ENCODE results near the gene ENO1. TPM values are rescaled to one million over a fixed set of nuclear protein-coding genes. Genes with fewer than 3 reads are reported as not detected.
"Not testable (repeated sequence)": the region's sequence is repeated elsewhere in the genome, so short reads cannot be mapped to it uniquely, and the experiment has no call there.

ENO1 gene
- total and polyA plus RNA-seq, 9 of the 15 experiments (the other 6 are each of a cell fraction or from before 2014, with no cell fraction given), result 2,249 to 7,472 (median 2,868) TPM

- peak overlapping the region; percentile 24; the same call in 1 of the 3 replicates for H3K27ac ChIP-seq (ENCODE audit: extremely low read depth, low read depth, low read length)
- H3K4me2 ChIP-seq (ENCODE audit: insufficient read depth, low read length); CTCF ChIA-PET (ENCODE audit: low intra/inter-chr PET ratio); in situ Hi-C loops (cut with MboI); DNase-seq (ENCODE audit: extremely low read depth in 1 of 4, low spot score in 3 of 4); H2AFZ ChIP-seq (ENCODE audit: low read depth, low read length); ATAC-seq; H3K9me1 ChIP-seq (ENCODE audit: control insufficient read depth, insufficient read depth, low read length); H3K36me3 ChIP-seq (ENCODE audit: control insufficient read depth, insufficient read depth, low read length); H3K9ac ChIP-seq (ENCODE audit: insufficient read depth in 1 of 2, low read depth in 2 of 2, low read length in 2 of 2); H3K4me3 ChIP-seq; H3K79me2 ChIP-seq (ENCODE audit: control insufficient read depth, insufficient read depth, low read length); H4K20me1 ChIP-seq (replicated peaks; ENCODE audit: control insufficient read depth, insufficient read depth, low read length); FAIRE-seq; H3K9me3 ChIP-seq (replicated peaks; ENCODE audit: control insufficient read depth, insufficient read depth, low read depth, low read length); BruUV-seq (replicated peaks); H3K27me3 ChIP-seq (ENCODE audit: control insufficient read depth in 2 of 2, insufficient read depth in 2 of 2, low read length in 2 of 2): not testable (repeated sequence)
- 26% methylated on average over 4 of the region's 4 CpGs for WGBS (ENCODE audit: insufficient coverage, low coverage, missing lambda C conversion rate)
- H3K4me1 ChIP-seq (replicated peaks in 1 of 2; ENCODE audit: control insufficient read depth in 2 of 2, insufficient read depth in 2 of 2, low read length in 2 of 2), result peaks cover 9 to 16% of the 10 kb centered on the region in 2 experiments
- intact Hi-C loops (cut with micrococcal nuclease), result loop anchor here (2.0 to 10.0 kb wide), 2 partner anchors 20 to 46 kb away; no protein-coding TSS in a partner anchor
- TF ChIP-seq, protein P1, sequence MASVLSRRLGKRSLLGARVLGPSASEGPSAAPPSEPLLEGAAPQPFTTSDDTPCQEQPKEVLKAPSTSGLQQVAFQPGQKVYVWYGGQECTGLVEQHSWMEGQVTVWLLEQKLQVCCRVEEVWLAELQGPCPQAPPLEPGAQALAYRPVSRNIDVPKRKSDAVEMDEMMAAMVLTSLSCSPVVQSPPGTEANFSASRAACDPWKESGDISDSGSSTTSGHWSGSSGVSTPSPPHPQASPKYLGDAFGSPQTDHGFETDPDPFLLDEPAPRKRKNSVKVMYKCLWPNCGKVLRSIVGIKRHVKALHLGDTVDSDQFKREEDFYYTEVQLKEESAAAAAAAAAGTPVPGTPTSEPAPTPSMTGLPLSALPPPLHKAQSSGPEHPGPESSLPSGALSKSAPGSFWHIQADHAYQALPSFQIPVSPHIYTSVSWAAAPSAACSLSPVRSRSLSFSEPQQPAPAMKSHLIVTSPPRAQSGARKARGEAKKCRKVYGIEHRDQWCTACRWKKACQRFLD (CRISPR knock-in tag; IDR thresholded peaks at IDR 0.05), result 0 out of 2 replicates have a peak, but pooled peaks have one; percentile 7
- TF ChIP-seq, protein P2, sequence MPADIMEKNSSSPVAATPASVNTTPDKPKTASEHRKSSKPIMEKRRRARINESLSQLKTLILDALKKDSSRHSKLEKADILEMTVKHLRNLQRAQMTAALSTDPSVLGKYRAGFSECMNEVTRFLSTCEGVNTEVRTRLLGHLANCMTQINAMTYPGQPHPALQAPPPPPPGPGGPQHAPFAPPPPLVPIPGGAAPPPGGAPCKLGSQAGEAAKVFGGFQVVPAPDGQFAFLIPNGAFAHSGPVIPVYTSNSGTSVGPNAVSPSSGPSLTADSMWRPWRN (IDR thresholded peaks at IDR 0.05; ENCODE audit: low read depth), result peak; percentile 47; the same call in 1 of the 2 replicates
- TF ChIP-seq CBFA2T3 (IDR thresholded peaks at IDR 0.05), result peak; percentile 39
- 0 out of 4 replicates have a peak, but pooled peaks of 1 of the 2 experiments have one; percentile 11 for TF ChIP-seq HDAC1 (IDR thresholded peaks at IDR 0.05)
- TF ChIP-seq ARID1B (IDR thresholded peaks at IDR 0.05), result 0 out of 2 replicates have a peak, but pooled peaks have one; percentile 6
- TF ChIP-seq BHLHE40 (IDR thresholded peaks at IDR 0.05; ENCODE audit: low read length), result peak; percentile 23; the same call in 1 of the 2 replicates
- POLR2A ChIA-PET, result interaction anchor here (0.6 to 0.7 kb wide), 2 partner anchors 24 to 32 kb away, joined by 3 read pairs; no protein-coding TSS in a partner anchor
Measured at GRCh38 chr1:8900684-8901083, 22.2 kb upstream of the ENO1 start.
